Vagina (tissue), 2 donors: ENCODE data around the gene LRP11. TPM values are rescaled to one million over a fixed set of nuclear protein-coding genes. Genes with fewer than 3 reads are reported as not detected.

ENCODE experiments used
- DNase-seq, 2 donors: peaks; one replicate each; pipeline ENCODE4 v3.0.0-alpha.2; 2017; ENCODE audit errors: extremely low spot score in 2 of 2
- H3K27ac ChIP-seq: fragments of 200-600 bp; sonication (generic); one replicate; pipeline ENCODE4 v1.5.1; 2019
- H3K27me3 ChIP-seq: fragments of 200-600 bp; sonication (generic); one replicate; pipeline ENCODE4 v1.5.1; 2019
- H3K36me3 ChIP-seq, 2 donors: fragments of 200-600 bp; sonication (generic); one replicate each; pipeline ENCODE4 v1.5.1; 2017 to 2019
- H3K4me1 ChIP-seq: fragments of 200-600 bp; sonication (generic); one replicate; pipeline ENCODE4 v1.5.1; 2019
- H3K4me3 ChIP-seq, 2 donors: fragments of 200-600 bp; sonication (generic); 1 replicate in 1 of 2; 2 replicates in 1 of 2; pipeline ENCODE4 v1.5.1; 2016 to 2019
- H3K9me3 ChIP-seq: fragments of 200-600 bp; sonication (generic); one replicate; pipeline ENCODE4 v1.5.1; 2019
- CTCF ChIP-seq, 3 experiments: fragments of 450-650 bp in 2 of 3; fragments of 200-600 bp in 1 of 3; sonication (generic) in 1 of 3; IDR thresholded peaks; one replicate each; pipeline ENCODE4 v1.5.1; 2017 to 2019; ENCODE audit warnings: antibody characterized with exemption in 3 of 3, mild to moderate bottlenecking in 2 of 3, moderate library complexity in 2 of 3
- POLR2A ChIP-seq, 2 donors: fragments of 450-650 bp; IDR thresholded peaks; one replicate each; pipeline ENCODE4 v1.6.1; 2017; ENCODE audit warnings: antibody characterized with exemption in 2 of 2, mild to moderate bottlenecking in 2 of 2, moderate library complexity in 2 of 2
- POLR2AphosphoS5 ChIP-seq, 2 donors: sonication (generic); formaldehyde crosslinking; IDR thresholded peaks; one replicate each; pipeline ENCODE4 v1.9.0; 2017; ENCODE audit warnings: antibody characterized with exemption in 2 of 2, mild to moderate bottlenecking in 2 of 2, low read depth in 1 of 2; ENCODE audit not compliant: insufficient read depth in 1 of 2
- intact Hi-C: fragments of 100-400 bp; cut with DNase I; formaldehyde crosslinking; loops from one replicate; pipeline ENCODE4 v1.15.1; 2023
- total RNA-seq: library from RNA; depleted of rRNA; stranded (reverse); fragments of >200 nt; gene quantifications from one replicate; pipeline ENCODE4 v1.2.3, GENCODE V29; 2016

The LRP11 gene
- total RNA-seq, 1 donor from 2014 or later = 35.1 TPM

DNA sequence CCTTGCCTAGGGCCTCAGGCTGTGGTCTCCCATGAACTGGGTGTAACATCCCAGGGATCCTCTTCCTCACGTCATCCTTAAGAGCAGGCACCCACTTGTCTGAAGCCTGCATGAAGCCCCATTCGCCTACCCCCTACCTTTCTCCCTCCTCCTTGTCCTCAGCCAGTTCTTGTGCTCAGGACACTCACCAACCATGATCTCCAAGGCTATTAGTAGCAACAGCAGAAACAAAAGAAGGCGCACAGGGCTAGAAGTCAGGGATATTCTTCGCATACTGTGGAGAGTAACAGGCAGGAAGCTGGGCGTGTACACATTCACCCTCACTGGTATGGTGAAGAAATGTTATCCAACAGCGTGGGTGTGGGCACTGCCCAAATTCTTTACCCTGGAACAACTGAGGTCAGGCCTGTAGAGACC lies 26.5 kb upstream of the LRP11 start:
- Histone ChIP-seq H3K27ac (no peak overlapping the region), H3K9me3 (no peaks in the 10 kb centered on the region), H3K4me1 (peaks cover 27% of the 10 kb centered on the region), H3K36me3 (no peaks in the 10 kb centered on the region), H3K4me3 (no peak overlapping the region), H3K27me3 (no peaks in the 10 kb centered on the region)
- intact Hi-C loops = no loop called here
- TF ChIP-seq CTCF (IDR thresholded peaks at IDR 0.05) = no peak
- DNase-seq = no peak

GRCh38 chr6:149889326-149889725 lies 25.2 kb upstream of the LRP11 start:
- Histone ChIP-seq H3K4me3 (no peak overlapping the region), H3K36me3 (no peaks in the 10 kb centered on the region), H3K27me3 (no peaks in the 10 kb centered on the region), H3K4me1 (peaks cover 14% of the 10 kb centered on the region), H3K27ac (no peak overlapping the region), H3K9me3 (no peaks in the 10 kb centered on the region)
- no peak for DNase-seq
- TF ChIP-seq POLR2AphosphoS5 (IDR thresholded peaks at IDR 0.05; ENCODE audit: insufficient read depth in 1 of 2, low read depth in 1 of 2) (no peak), POLR2A (IDR thresholded peaks at IDR 0.05) (no peak), CTCF (IDR thresholded peaks at IDR 0.05) (no peak)
- intact Hi-C loops = no loop called here

DNA sequence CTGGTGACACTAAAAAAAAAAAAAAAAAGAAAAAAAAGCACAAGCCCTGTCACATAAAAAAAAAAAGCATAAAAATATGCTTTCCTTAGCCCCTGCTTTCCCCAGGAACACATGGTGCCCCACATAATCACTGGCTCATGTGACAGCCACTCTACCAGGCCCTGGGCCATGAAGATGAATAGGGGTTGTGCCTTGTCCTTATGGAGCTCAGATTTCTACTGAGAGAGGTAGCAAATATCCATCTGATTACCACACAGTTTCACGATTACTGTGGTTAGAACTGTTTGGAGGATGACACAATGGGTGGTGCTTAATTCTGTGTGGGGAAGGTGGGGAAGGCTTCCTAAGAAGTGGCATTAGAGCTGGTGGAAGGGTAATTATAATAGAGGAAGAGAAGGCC lies 24.5 kb upstream of the LRP11 start:
- Histone ChIP-seq H3K4me1 (peaks cover 11% of the 10 kb centered on the region), H3K4me3 (no peak overlapping the region), H3K27me3 (no peaks in the 10 kb centered on the region), H3K36me3 (no peaks in the 10 kb centered on the region), H3K27ac (no peak overlapping the region), H3K9me3 (no peaks in the 10 kb centered on the region)
- intact Hi-C loops = no loop called here
- TF ChIP-seq POLR2A (IDR thresholded peaks at IDR 0.05) = no peak
- TF ChIP-seq POLR2AphosphoS5 (IDR thresholded peaks at IDR 0.05; ENCODE audit: insufficient read depth in 1 of 2, low read depth in 1 of 2) = no peak
- no peak for TF ChIP-seq CTCF (IDR thresholded peaks at IDR 0.05)
- no peak for DNase-seq

- Histone ChIP-seq H3K27me3 (no peaks in the 10 kb centered on the region), H3K4me1 (peaks cover 11% of the 10 kb centered on the region), H3K4me3 (no peak overlapping the region), H3K27ac (no peak overlapping the region), H3K36me3 (no peaks in the 10 kb centered on the region), H3K9me3 (no peaks in the 10 kb centered on the region)
- DNase-seq = no peak
- TF ChIP-seq POLR2A (IDR thresholded peaks at IDR 0.05) (no peak), POLR2AphosphoS5 (IDR thresholded peaks at IDR 0.05; ENCODE audit: insufficient read depth in 1 of 2, low read depth in 1 of 2) (no peak), CTCF (IDR thresholded peaks at IDR 0.05) (no peak)
- intact Hi-C loops = no loop called here
These were observed 23.9 kb upstream of the LRP11 start for GRCh38 chr6:149888093-149888492.

DNA sequence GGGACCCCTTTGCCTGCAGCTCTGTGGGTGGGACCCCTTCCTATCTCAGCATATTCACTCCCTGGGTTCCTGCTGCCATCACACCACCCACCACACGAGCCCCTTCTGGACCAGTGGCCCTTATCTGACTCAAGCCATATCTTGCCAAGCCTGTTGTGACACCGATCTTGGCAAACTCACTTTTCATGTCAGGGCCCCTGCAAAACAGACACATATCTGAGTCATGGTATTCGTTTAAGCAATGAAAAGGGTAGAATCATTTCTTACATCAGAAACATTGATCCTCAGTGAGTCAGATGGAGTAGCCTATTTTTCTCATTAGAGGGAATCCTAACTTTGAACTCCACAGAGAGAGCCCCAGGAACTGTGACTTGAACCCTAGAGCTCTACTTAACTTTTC lies 23.2 kb upstream of the LRP11 start:
- no peak for DNase-seq

More for the DNA sequence above, 23.2 kb upstream of the LRP11 start:
- TF ChIP-seq POLR2AphosphoS5 (IDR thresholded peaks at IDR 0.05; ENCODE audit: insufficient read depth in 1 of 2, low read depth in 1 of 2) = peak in 1 of 2 donors; percentile 25
- no peak for TF ChIP-seq POLR2A (IDR thresholded peaks at IDR 0.05)
- TF ChIP-seq CTCF (IDR thresholded peaks at IDR 0.05) = no peak
- Histone ChIP-seq H3K4me3 (no peak overlapping the region), H3K36me3 (no peaks in the 10 kb centered on the region), H3K9me3 (no peaks in the 10 kb centered on the region), H3K27me3 (no peaks in the 10 kb centered on the region), H3K27ac (no peak overlapping the region), H3K4me1 (peaks cover 11% of the 10 kb centered on the region)
- intact Hi-C loops = no loop called here
